M059J (cell line): ENCODE measurements around the gene ESPN. TPM values are rescaled to one million over a fixed set of nuclear protein-coding genes. Genes with fewer than 3 reads are reported as not detected.

Experiments
- total RNA-seq: library from RNA; depleted of rRNA; stranded (reverse); fragments of >200 nt; shearing (Covaris generic); gene quantifications from 2 replicates; pipeline ENCODE4 v1.2.3, GENCODE V29; 2014; rRNA removed

Gene ESPN
- total RNA-seq, 1 experiment from 2014 or later: 0.02 TPM

Other genes with a start within 250 kb of the ESPN start
- gene CHD5, start 244.5 kb upstream of the ESPN start, total RNA-seq: 0.07 TPM in 1 of 2 replicates, not detected in the other
- 135 and 162 TPM in 2 replicates for gene RPL22, start 225.2 kb upstream of the ESPN start, total RNA-seq
- gene RNF207, start 218.7 kb upstream of the ESPN start, total RNA-seq: 0.91 and 3.9 TPM in 2 replicates
- gene ICMT, start 188.8 kb upstream of the ESPN start, total RNA-seq: 99.6 and 153 TPM in 2 replicates
- gene HES3, start 180.6 kb upstream of the ESPN start, total RNA-seq: not detected in 2 replicates
- gene GPR153, start 163.7 kb upstream of the ESPN start, total RNA-seq: 3.5 and 9.1 TPM in 2 replicates
- 102 and 113 TPM in 2 replicates for gene ACOT7, start 31.0 kb upstream of the ESPN start, total RNA-seq
- gene HES2, start 4.9 kb upstream of the ESPN start, total RNA-seq: 0.47 and 1.0 TPM in 2 replicates
- gene TNFRSF25, start 41.4 kb downstream of the ESPN start, total RNA-seq: 8.7 and 9.1 TPM in 2 replicates
- gene PLEKHG5, start 66.9 kb downstream of the ESPN start, total RNA-seq: 3.9 and 11.2 TPM in 2 replicates
- gene NOL9, start 129.7 kb downstream of the ESPN start, total RNA-seq: 13.2 and 25.5 TPM in 2 replicates
- 0.27 TPM in 1 of 2 replicates, not detected in the other for gene TAS1R1, start 130.5 kb downstream of the ESPN start, total RNA-seq
- gene ZBTB48, start 155.2 kb downstream of the ESPN start, total RNA-seq: 5.8 and 20.0 TPM in 2 replicates
- 14.4 and 32.2 TPM in 2 replicates for gene KLHL21, start 178.1 kb downstream of the ESPN start, total RNA-seq
- 14.4 and 22.3 TPM in 2 replicates for gene PHF13, start 189.0 kb downstream of the ESPN start, total RNA-seq
- 16.9 and 28.8 TPM in 2 replicates for gene THAP3, start 200.1 kb downstream of the ESPN start, total RNA-seq